ENCODE measurements around the gene RAX2.
"Not testable (repeated sequence)": the region's sequence is repeated elsewhere in the genome, so short reads cannot be mapped to it uniquely, and the experiment has no call there.

Gene RAX2

GRCh38 chr19:3771906-3772455 lies at the start of gene RAX2:
Gene RAX2 (minus strand): TSS chr19:3772228. CDS start chr19:3771742, 486 bp downstream.
- DNase-seq = no peak

- DNase-seq = no peak
These were observed 49.1 kb upstream of the RAX2 start for GRCh38 chr19:3821156-3821555.

- no peak for DNase-seq
These were observed 48.0 kb upstream of the RAX2 start for GRCh38 chr19:3819989-3820388.

- DNase-seq = no peak
These were observed 46.9 kb upstream of the RAX2 start for GRCh38 chr19:3818918-3819317.

GRCh38 chr19:3818466-3818865 lies 46.4 kb upstream of the RAX2 start:
- no peak for DNase-seq

- no peak for DNase-seq
These were observed 45.7 kb upstream of the RAX2 start for GRCh38 chr19:3817761-3818160.

GRCh38 chr19:3816566-3817218 lies 44.7 kb upstream of the RAX2 start:
- no peak for DNase-seq

GRCh38 chr19:3816148-3816547 lies 44.1 kb upstream of the RAX2 start:
- DNase-seq = not testable (repeated sequence)

- DNase-seq = no peak
These were observed 42.6 kb upstream of the RAX2 start for GRCh38 chr19:3814648-3815047.

GRCh38 chr19:3813473-3814392 lies 41.7 kb upstream of the RAX2 start:
- no peak for DNase-seq

GRCh38 chr19:3810708-3811355 lies 38.8 kb upstream of the RAX2 start:
- DNase-seq = no peak

- DNase-seq = no peak
These were observed 38.1 kb upstream of the RAX2 start for GRCh38 chr19:3809881-3810707.

GRCh38 chr19:3808420-3809143 lies 36.6 kb upstream of the RAX2 start:
- DNase-seq = no peak

GRCh38 chr19:3807574-3808354 lies 35.7 kb upstream of the RAX2 start:
- DNase-seq = no peak

- no peak for DNase-seq
These were observed 35.1 kb upstream of the RAX2 start for GRCh38 chr19:3807131-3807480.

- no peak for DNase-seq
These were observed 33.8 kb upstream of the RAX2 start for GRCh38 chr19:3805859-3806258.

- DNase-seq = no peak
These were observed 32.4 kb upstream of the RAX2 start for GRCh38 chr19:3804429-3804828.

- DNase-seq = no peak
These were observed 32.0 kb upstream of the RAX2 start for GRCh38 chr19:3803986-3804385.

GRCh38 chr19:3803114-3803888 lies 31.3 kb upstream of the RAX2 start:
- no peak for DNase-seq

- no peak for DNase-seq
These were observed 29.5 kb upstream of the RAX2 start for GRCh38 chr19:3801412-3802096.

All from NK-92 treated with Interleukin-12 subunit alpha and Interleukin-12 subunit beta, amount 100 ng/mL, for 24 hours (cell line).